ENCODE results near the gene GNA15.
"Not testable (repeated sequence)": the region's sequence is repeated elsewhere in the genome, so short reads cannot be mapped to it uniquely, and the experiment has no call there.

Gene GNA15

GRCh38 chr19:3153286-3154230, 17.7 kb downstream of the GNA15 start:
- H3K9me3 ChIP-seq = no peaks in the 10 kb centered on the region
- no peaks in the 10 kb centered on the region for H3K4me1 ChIP-seq
- H3K36me3 ChIP-seq (replicated peaks) = no peaks in the 10 kb centered on the region
- H3K27me3 ChIP-seq (ENCODE audit: low read depth) = no peaks in the 10 kb centered on the region
- in situ Hi-C loops (cut with MboI; ENCODE audit: low sequenced_read_pairs) = no loop called here
- no peak overlapping the region for H3K4me3 ChIP-seq
- DNase-seq (ENCODE audit: low spot score in 2 of 2) = no peak

- H3K4me3 ChIP-seq; in situ Hi-C loops (cut with MboI; ENCODE audit: low sequenced_read_pairs); H3K4me1 ChIP-seq; H3K36me3 ChIP-seq (replicated peaks); H3K27me3 ChIP-seq (ENCODE audit: low read depth); DNase-seq (ENCODE audit: low spot score in 2 of 2); H3K9me3 ChIP-seq: not testable (repeated sequence)
Observed at GRCh38 chr19:3154447-3154846, 18.6 kb downstream of the GNA15 start.

GRCh38 chr19:3154957-3155736, 19.3 kb downstream of the GNA15 start:
- H3K36me3 ChIP-seq (replicated peaks) = no peaks in the 10 kb centered on the region
- DNase-seq (ENCODE audit: low spot score in 2 of 2) = peak in 1 of 2 experiments; percentile 58
- in situ Hi-C loops (cut with MboI; ENCODE audit: low sequenced_read_pairs) = no loop called here
- no peaks in the 10 kb centered on the region for H3K9me3 ChIP-seq
- no peak overlapping the region for H3K4me3 ChIP-seq
- peaks cover 3% of the 10 kb centered on the region; the same call in 1 of the 2 replicates for H3K4me1 ChIP-seq
- H3K27me3 ChIP-seq (ENCODE audit: low read depth) = no peaks in the 10 kb centered on the region

GRCh38 chr19:3157096-3157845, 21.4 kb downstream of the GNA15 start:
- Histone ChIP-seq H3K27me3 (ENCODE audit: low read depth) (no peaks in the 10 kb centered on the region), H3K4me3 (no peak overlapping the region), H3K4me1 (peaks cover 3% of the 10 kb centered on the region; the same call in 1 of the 2 replicates), H3K9me3 (no peaks in the 10 kb centered on the region), H3K36me3 (replicated peaks) (no peaks in the 10 kb centered on the region)
- no peak for DNase-seq (ENCODE audit: low spot score in 2 of 2)
- in situ Hi-C loops (cut with MboI; ENCODE audit: low sequenced_read_pairs) = no loop called here

- no peaks in the 10 kb centered on the region for H3K36me3 ChIP-seq (replicated peaks)
- in situ Hi-C loops (cut with MboI; ENCODE audit: low sequenced_read_pairs) = no loop called here
- H3K27me3 ChIP-seq (ENCODE audit: low read depth) = no peaks in the 10 kb centered on the region
- no peaks in the 10 kb centered on the region for H3K9me3 ChIP-seq
- peaks cover 3% of the 10 kb centered on the region; the same call in 1 of the 2 replicates for H3K4me1 ChIP-seq
- peak; percentile 42 to 64 for DNase-seq (ENCODE audit: low spot score in 2 of 2)
- no peak overlapping the region for H3K4me3 ChIP-seq
Observed at GRCh38 chr19:3159565-3159964, 23.7 kb downstream of the GNA15 start.

- H3K36me3 ChIP-seq (replicated peaks) = no peaks in the 10 kb centered on the region
Observed at GRCh38 chr19:3160219-3160618, 24.4 kb downstream of the GNA15 start.

GRCh38 chr19:3161453-3161852, 25.6 kb downstream of the GNA15 start:
- no peaks in the 10 kb centered on the region for H3K9me3 ChIP-seq
- peaks cover 3% of the 10 kb centered on the region; the same call in 1 of the 2 replicates for H3K4me1 ChIP-seq
- DNase-seq (ENCODE audit: low spot score in 2 of 2) = no peak
- in situ Hi-C loops (cut with MboI; ENCODE audit: low sequenced_read_pairs) = loop anchor here (10.0 kb wide), 1 partner anchor 207 kb away; no protein-coding TSS in a partner anchor
- H3K4me3 ChIP-seq = no peak overlapping the region
- H3K36me3 ChIP-seq (replicated peaks) = no peaks in the 10 kb centered on the region
- H3K27me3 ChIP-seq (ENCODE audit: low read depth) = no peaks in the 10 kb centered on the region

More at GRCh38 chr19:3160219-3160618, 24.4 kb downstream of the GNA15 start:
- Histone ChIP-seq H3K4me3 (no peak overlapping the region), H3K4me1 (peaks cover 3% of the 10 kb centered on the region; the same call in 1 of the 2 replicates), H3K27me3 (ENCODE audit: low read depth) (no peaks in the 10 kb centered on the region), H3K9me3 (no peaks in the 10 kb centered on the region)
- DNase-seq (ENCODE audit: low spot score in 2 of 2) = no peak
- in situ Hi-C loops (cut with MboI; ENCODE audit: low sequenced_read_pairs) = loop anchor here (10.0 kb wide), 1 partner anchor 205 kb away; no protein-coding TSS in a partner anchor

- in situ Hi-C loops (cut with MboI; ENCODE audit: low sequenced_read_pairs) = loop anchor here (10.0 kb wide), 1 partner anchor 208 kb away; no protein-coding TSS in a partner anchor
- no peaks in the 10 kb centered on the region for H3K9me3 ChIP-seq
- DNase-seq (ENCODE audit: low spot score in 2 of 2) = peak in 1 of 2 experiments; percentile 54
- H3K27me3 ChIP-seq (ENCODE audit: low read depth) = no peaks in the 10 kb centered on the region
- no peak overlapping the region for H3K4me3 ChIP-seq
- peaks cover 3% of the 10 kb centered on the region; the same call in 1 of the 2 replicates for H3K4me1 ChIP-seq
- H3K36me3 ChIP-seq (replicated peaks) = no peaks in the 10 kb centered on the region
Observed at GRCh38 chr19:3162418-3163229, 26.8 kb downstream of the GNA15 start.

GRCh38 chr19:3163230-3163886, 27.5 kb downstream of the GNA15 start:
- no peaks in the 10 kb centered on the region for H3K36me3 ChIP-seq (replicated peaks)
- peak; percentile 61 to 82 for DNase-seq (ENCODE audit: low spot score in 2 of 2)
- no peaks in the 10 kb centered on the region for H3K9me3 ChIP-seq
- in situ Hi-C loops (cut with MboI; ENCODE audit: low sequenced_read_pairs) = loop anchor here (10.0 kb wide), 1 partner anchor 209 kb away; no protein-coding TSS in a partner anchor
- H3K4me3 ChIP-seq = no peak overlapping the region
- H3K27me3 ChIP-seq (ENCODE audit: low read depth) = no peaks in the 10 kb centered on the region
- peaks cover 3% of the 10 kb centered on the region; the same call in 1 of the 2 replicates for H3K4me1 ChIP-seq

- H3K9me3 ChIP-seq = no peaks in the 10 kb centered on the region
- no peaks in the 10 kb centered on the region for H3K36me3 ChIP-seq (replicated peaks)
- no peaks in the 10 kb centered on the region for H3K27me3 ChIP-seq (ENCODE audit: low read depth)
- H3K4me1 ChIP-seq = peaks cover 3% of the 10 kb centered on the region; the same call in 1 of the 2 replicates
- in situ Hi-C loops (cut with MboI; ENCODE audit: low sequenced_read_pairs) = loop anchor here (10.0 kb wide), 1 partner anchor 209 kb away; no protein-coding TSS in a partner anchor
- no peak overlapping the region for H3K4me3 ChIP-seq
- DNase-seq (ENCODE audit: low spot score in 2 of 2) = no peak
Observed at GRCh38 chr19:3163943-3164342, 28.1 kb downstream of the GNA15 start.

GRCh38 chr19:3167533-3168272, 31.9 kb downstream of the GNA15 start:
- no peaks in the 10 kb centered on the region for H3K36me3 ChIP-seq (replicated peaks)
- H3K27me3 ChIP-seq (ENCODE audit: low read depth) = no peaks in the 10 kb centered on the region
- no peaks in the 10 kb centered on the region for H3K4me1 ChIP-seq
- no peak overlapping the region for H3K4me3 ChIP-seq
- no peaks in the 10 kb centered on the region for H3K9me3 ChIP-seq
- in situ Hi-C loops (cut with MboI; ENCODE audit: low sequenced_read_pairs) = loop anchor here (10.0 kb wide), 1 partner anchor 213 kb away; no protein-coding TSS in a partner anchor
- DNase-seq (ENCODE audit: low spot score in 2 of 2) = no peak

All from HAP-1 (cell line).